IMR-90 (cell line): Measurements from ENCODE around the gene SPATS2L. TPM values are rescaled to one million over a fixed set of nuclear protein-coding genes. Genes with fewer than 3 reads are reported as not detected.

Experiments
- ATAC-seq: fragments of 200-7000 bp; cut with Tn5 transposase; 2 replicates; pipeline ENCODE4 v1.9.1; 2020; ENCODE audit warnings: low read depth, mild to moderate bottlenecking, moderate library complexity
- BruUV-seq: library from RNA; stranded (reverse); fragments of 400-500 nt; replicated peaks from 2 replicates; lab custom pipeline; 2021; lab: Mats Ljungman, UMichigan
- CTCF ChIA-PET: fragments of 300-600 bp; formaldehyde crosslinking; extraction: SDS; loops from one replicate; lab custom pipeline; 2021; ENCODE audit warnings: antibody characterized with exemption; lab: Yijun Ruan, JAX
- POLR2A ChIA-PET: fragments of 300-600 bp; sonication (Branson Sonifier 250); formaldehyde crosslinking; loops from one replicate; lab custom pipeline; 2022; ENCODE audit warnings: antibody characterized with exemption; ENCODE audit not compliant: unreplicated experiment; lab: Charles Lee
- DNase-seq: peaks from one replicate; pipeline ENCODE4 v3.0.0; 2013
- H2AFZ ChIP-seq: replicated peaks from 2 replicates; pipeline ENCODE3; 2013; ENCODE audit warnings: low read length, mild to moderate bottlenecking; ENCODE audit not compliant: poor library complexity
- H2AK5ac ChIP-seq: 2 replicates; pipeline ENCODE4 v1.6.1; 2013; ENCODE audit warnings: low read depth, low read length, inconsistent platforms
- H2AK9ac ChIP-seq: replicated peaks from 2 replicates; pipeline ENCODE3; 2013; ENCODE audit warnings: mild to moderate bottlenecking, low read depth, low read length, moderate library complexity; ENCODE audit not compliant: poor library complexity
- H2BK120ac ChIP-seq: 2 replicates; pipeline ENCODE4 v1.6.1; 2013; ENCODE audit warnings: low read depth, low read length, inconsistent platforms
- H2BK15ac ChIP-seq: 3 replicates; pipeline ENCODE4 v1.6.1; 2013; ENCODE audit warnings: low read depth, low read length, inconsistent platforms
- H2BK20ac ChIP-seq: 2 replicates; pipeline ENCODE4 v1.6.1; 2013; ENCODE audit warnings: low read depth, mild to moderate bottlenecking, inconsistent platforms, low read length, moderate library complexity
- H2BK5ac ChIP-seq: 2 replicates; pipeline ENCODE4 v1.6.1; 2013; ENCODE audit warnings: mild to moderate bottlenecking, low read depth, low read length, inconsistent platforms; ENCODE audit not compliant: poor library complexity, severe bottlenecking
- H3K14ac ChIP-seq: replicated peaks from 2 replicates; pipeline ENCODE4 v1.6.1; 2013; ENCODE audit warnings: low read depth, low read length, inconsistent platforms
- H3K18ac ChIP-seq: 2 replicates; pipeline ENCODE4 v1.6.1; 2013; ENCODE audit warnings: low read depth, low read length, control low read depth
- H3K23ac ChIP-seq: 2 replicates; pipeline ENCODE4 v1.6.1; 2013; ENCODE audit warnings: low read depth, low read length, inconsistent platforms
- H3K27ac ChIP-seq: 2 replicates; pipeline ENCODE4 v1.5.1; 2013; ENCODE audit warnings: mild to moderate bottlenecking, control low read depth, low read length; ENCODE audit not compliant: insufficient read depth
- H3K27me3 ChIP-seq: 2 replicates; pipeline ENCODE4 v1.6.1; 2013; ENCODE audit warnings: low read length; ENCODE audit not compliant: control insufficient read depth, insufficient read depth
- H3K36me3 ChIP-seq: 2 replicates; pipeline ENCODE4 v1.6.1; 2013; ENCODE audit warnings: low read length, mixed read lengths; ENCODE audit not compliant: control insufficient read depth, insufficient read depth
- H3K4ac ChIP-seq: 2 replicates; pipeline ENCODE4 v1.6.1; 2013; ENCODE audit warnings: low read depth, low read length, inconsistent platforms
- H3K4me1 ChIP-seq: 2 replicates; pipeline ENCODE4 v1.6.1; 2013; ENCODE audit warnings: low read length, mixed read lengths; ENCODE audit not compliant: control insufficient read depth, insufficient read depth
- H3K4me2 ChIP-seq: 2 replicates; pipeline ENCODE4 v1.6.1; 2013; ENCODE audit warnings: low read depth, mild to moderate bottlenecking, control low read depth, low read length, moderate library complexity
- H3K4me3 ChIP-seq: 2 replicates; pipeline ENCODE4 v1.5.1; 2013; ENCODE audit warnings: low read depth, mild to moderate bottlenecking, control low read depth, low read length, moderate library complexity; ENCODE audit not compliant: insufficient read depth
- H3K56ac ChIP-seq: 2 replicates; pipeline ENCODE4 v1.6.1; 2013; ENCODE audit warnings: low read length, inconsistent platforms; ENCODE audit not compliant: insufficient read depth; ENCODE audit errors: extremely low read depth
- H3K79me1 ChIP-seq, 2 experiments: 2 replicates each; pipeline ENCODE4 v1.6.1; 2013; ENCODE audit warnings: low read length in 2 of 2, inconsistent platforms in 1 of 2, low read depth in 1 of 2
- H3K9ac ChIP-seq: 2 replicates; pipeline ENCODE4 v1.6.1; 2013; ENCODE audit warnings: low read depth, low read length, control low read depth
- H3K9me1 ChIP-seq: 2 replicates; pipeline ENCODE4 v1.6.1; 2013; ENCODE audit warnings: low read length, inconsistent platforms; ENCODE audit not compliant: insufficient read depth
- H3K9me3 ChIP-seq: 2 replicates; pipeline ENCODE4 v1.6.1; 2013; ENCODE audit warnings: low read length; ENCODE audit not compliant: control insufficient read depth, insufficient read depth
- H4K20me1 ChIP-seq: 2 replicates; pipeline ENCODE4 v1.6.1; 2013; ENCODE audit warnings: low read length, inconsistent platforms; ENCODE audit not compliant: insufficient read depth
- H4K5ac ChIP-seq: 2 replicates; pipeline ENCODE4 v1.6.1; 2013; ENCODE audit warnings: mild to moderate bottlenecking, low read depth, low read length, control low read depth
- H4K8ac ChIP-seq, 2 experiments: 2 replicates each; pipeline ENCODE4 v1.6.1; 2013; ENCODE audit warnings: low read depth in 2 of 2, low read length in 2 of 2, control low read depth in 1 of 2, inconsistent platforms in 1 of 2
- H4K91ac ChIP-seq: 2 replicates; pipeline ENCODE4 v1.6.1; 2013; ENCODE audit warnings: low read depth, low read length, inconsistent platforms; ENCODE audit not compliant: insufficient read depth
- CEBPB ChIP-seq: IDR thresholded peaks from 2 replicates; pipeline ENCODE4 v1.6.1; 2012; ENCODE audit warnings: low read depth, low read length, improper control_type of control experiment
- MAFK ChIP-seq: IDR thresholded peaks from 2 replicates; pipeline ENCODE4 v1.6.1; 2012; ENCODE audit warnings: low read depth, low read length, improper control_type of control experiment
- WGBS, 2 experiments: methylation state at CpG; one replicate each; pipeline versions ENCODE4 v1.1.5 to v1.1.7; 2013; ENCODE audit warnings: missing lambda C conversion rate in 2 of 2; ENCODE audit not compliant: insufficient read length in 1 of 2; ENCODE audit errors: extremely low coverage in 2 of 2; 5-methylcytosine and 5-hydroxymethylcytosine counted together
- dilution Hi-C: fragments of 300-500 bp; cut with HindIII; formaldehyde crosslinking; loops from one replicate; pipeline ENCODE4 v1.14.3; 2018; ENCODE audit warnings: low sequenced_read_pairs; ENCODE audit not compliant: unreplicated experiment
- in situ Hi-C: fragments of 300-500 bp; cut with MboI; formaldehyde crosslinking; loops from 3 replicates; pipeline ENCODE4 v1.14.3; 2019; ENCODE audit warnings: low sequenced_read_pairs, inconsistent platforms, mixed read lengths
- intact Hi-C: fragments of 100-400 bp; cut with micrococcal nuclease; formaldehyde crosslinking; loops from 2 replicates; pipeline ENCODE4 v1.10.0; 2022
- polyA plus RNA-seq, 3 experiments: library from polyadenylated mRNA; depleted of rRNA; stranded (reverse); fragments of >200 nt; gene quantifications; 2 replicates each; pipeline ENCODE4 v1.2.3, GENCODE V29; 2012; ENCODE audit warnings: low replicate concordance in 1 of 3
- total RNA-seq: library from RNA; depleted of rRNA; stranded (reverse); fragments of >200 nt; gene quantifications from 2 replicates; pipeline ENCODE4 v1.2.3, GENCODE V29; 2012

SPATS2L gene
- total and polyA plus RNA-seq, 2 of the 4 experiments (the other 2 are of a cell fraction): 118 to 155 TPM

GRCh38 chr2:200309296-200310049, 3.0 kb downstream of the SPATS2L start:
- H2AK9ac ChIP-seq: no peak overlapping the region

More at GRCh38 chr2:200309296-200310049, 3.0 kb downstream of the SPATS2L start:
- Histone ChIP-seq H3K23ac (peak overlapping the region; percentile 96; the same call in 1 of the 2 replicates), H2BK20ac (peak overlapping the region; percentile 44; the same call in 1 of the 2 replicates), H3K18ac (peak overlapping the region; percentile 74; the same call in 1 of the 2 replicates), H2BK120ac (peak overlapping the region; percentile 41; the same call in 1 of the 2 replicates), H3K56ac (peak overlapping the region; percentile 31), H3K4ac (peak overlapping the region; percentile 67; the same call in 1 of the 2 replicates), H4K20me1 (peaks cover 50% of the 10 kb centered on the region), H3K27me3 (no peaks in the 10 kb centered on the region), H3K79me1 (peaks cover 0 to 29% of the 10 kb centered on the region in 2 experiments; a peak in 2 of 4 replicates), H4K91ac (peak overlapping the region; percentile 10; the same call in 1 of the 2 replicates), H2AFZ (no peak overlapping the region), H4K5ac (peak overlapping the region; percentile 34; the same call in 1 of the 2 replicates), H2BK5ac (peak overlapping the region; percentile 93), H3K27ac (peak overlapping the region; percentile 49; the same call in 1 of the 2 replicates), H2BK15ac (peak overlapping the region; percentile 67; the same call in 1 of the 3 replicates), H3K36me3 (peaks cover 2% of the 10 kb centered on the region; the same call in 1 of the 2 replicates), H3K9me3 (no peaks in the 10 kb centered on the region), H4K8ac (peak overlapping the region; percentile 7; a peak in 3 of 4 replicates), H2AK5ac (0 out of 2 replicates have a peak overlapping the region, but pooled peaks have one; percentile 37), H3K14ac (peak overlapping the region; percentile 77; the same call in 1 of the 2 replicates), H3K4me1 (peaks cover 15% of the 10 kb centered on the region), H3K4me2 (peak overlapping the region; percentile 99), H3K4me3 (peak overlapping the region; percentile 53), H3K9me1 (peaks cover 11% of the 10 kb centered on the region), H3K9ac (peak overlapping the region; percentile 78; the same call in 1 of the 2 replicates)
- in situ Hi-C loops: loop anchor here (10.0 kb wide), 1 partner anchor 325 kb away; no protein-coding TSS in a partner anchor
- WGBS, 2 experiments: no CpG with 5 or more reads among the region's 1 CpG
- DNase-seq (no peak), ATAC-seq (no peak)
- ChIA-PET CTCF (interaction anchor here (0.6 to 1.4 kb wide), 5 partner anchors 77 to 324 kb away, joined by 3 to 6 read pairs (median 3); no protein-coding TSS in a partner anchor), POLR2A (no interaction called here)
- intact Hi-C loops: loop anchor here (2.0 to 5.0 kb wide), 4 partner anchors 68 to 269 kb away; no protein-coding TSS in a partner anchor
- TSS peak; percentile 21 for BruUV-seq
- dilution Hi-C loops: no loop called here
- TF ChIP-seq MAFK (no peak), CEBPB (peak; percentile 81)
